SU-DHL-6 (cell line): Measurements from ENCODE around the gene SLC25A3.

Source experiments
- CTCF ChIP-seq: fragments of 200-600 bp; sonication (generic); IDR thresholded peaks from one replicate; pipeline ENCODE4 v1.5.1; 2017; ENCODE audit warnings: antibody characterized with exemption, mild to moderate bottlenecking, low read length, moderate library complexity; ENCODE audit not compliant: insufficient read depth, poor library complexity, severe bottlenecking
- EZH2phosphoT487 ChIP-seq: fragments of 200-600 bp; sonication (generic), shearing (Covaris generic); conservative IDR thresholded peaks from 2 replicates; pipeline ENCODE4 v1.6.1; 2018; ENCODE audit warnings: mild to moderate bottlenecking, antibody characterized with exemption, low read length, moderate library complexity, mixed read lengths

- no peak for TF ChIP-seq CTCF
- TF ChIP-seq EZH2phosphoT487: no peak
Observed at GRCh38 chr12:98543701-98544100, 49.8 kb upstream of the SLC25A3 start.
